Keratinocyte (primary cell): ENCODE results near the gene LRRC41. TPM values are rescaled to one million over a fixed set of nuclear protein-coding genes. Genes with fewer than 3 reads are reported as not detected.

Experiments used
- DNase-seq: peaks from one replicate; pipeline ENCODE4 v3.0.0-alpha.2; 2011; ENCODE audit warnings: low read depth, missing footprints, low spot score
- FAIRE-seq: peaks from 2 replicates; lab custom pipeline; 2011; peaks lifted over from hg19 to GRCh38; lab: Jason Lieb, UNC
- H2AFZ ChIP-seq: 2 replicates; pipeline ENCODE4 v1.6.0; 2012; ENCODE audit warnings: low read length, control low read depth, inconsistent platforms; ENCODE audit not compliant: control insufficient read depth
- H3K27ac ChIP-seq: 2 replicates; pipeline ENCODE4 v1.5.1; 2011; ENCODE audit warnings: low read length; ENCODE audit not compliant: control insufficient read depth, insufficient read depth
- H3K27me3 ChIP-seq: 3 replicates; pipeline ENCODE4 v1.6.0; 2011; ENCODE audit warnings: low read length; ENCODE audit not compliant: control insufficient read depth, insufficient read depth; ENCODE audit errors: extremely low read depth
- H3K36me3 ChIP-seq, 2 experiments: 2 replicates in 1 of 2; 3 replicates in 1 of 2; pipeline ENCODE4 v1.5.1; 2011; ENCODE audit warnings: low read length in 2 of 2, mild to moderate bottlenecking in 1 of 2; ENCODE audit not compliant: control insufficient read depth in 2 of 2, insufficient read depth in 2 of 2; ENCODE audit errors: extremely low read depth in 1 of 2
- H3K4me1 ChIP-seq: 3 replicates; pipeline ENCODE4 v1.5.1; 2011; ENCODE audit warnings: low read length; ENCODE audit not compliant: control insufficient read depth, insufficient read depth; ENCODE audit errors: extremely low read depth
- H3K4me2 ChIP-seq: 3 replicates; pipeline ENCODE4 v1.6.0; 2011; ENCODE audit warnings: low read depth, low read length; ENCODE audit not compliant: control insufficient read depth, insufficient read depth; ENCODE audit errors: extremely low read depth
- H3K4me3 ChIP-seq, 3 experiments: fragments of 200-600 bp in 1 of 3; sonication (generic) in 1 of 3; 2 replicates in 2 of 3; 3 replicates in 1 of 3; pipeline ENCODE4 v1.5.1; 2011 to 2016; ENCODE audit warnings: low read length in 3 of 3, mild to moderate bottlenecking in 3 of 3, control low read depth in 2 of 3, inconsistent platforms in 1 of 3, low read depth in 1 of 3, mixed read lengths in 1 of 3, mixed run types in 1 of 3, moderate library complexity in 1 of 3; ENCODE audit not compliant: control insufficient read depth in 2 of 3, insufficient read depth in 2 of 3; ENCODE audit errors: extremely low read depth in 1 of 3
- H3K79me2 ChIP-seq: 2 replicates; pipeline ENCODE4 v1.6.0; 2012; ENCODE audit warnings: low read length; ENCODE audit not compliant: control insufficient read depth, insufficient read depth
- H3K9ac ChIP-seq: 3 replicates; pipeline ENCODE4 v1.6.0; 2011; ENCODE audit warnings: low read length; ENCODE audit not compliant: control insufficient read depth, insufficient read depth; ENCODE audit errors: extremely low read depth
- H3K9me1 ChIP-seq: 3 replicates; pipeline ENCODE4 v1.6.0; 2011; ENCODE audit warnings: low read length; ENCODE audit not compliant: control insufficient read depth, insufficient read depth; ENCODE audit errors: extremely low read depth
- H3K9me3 ChIP-seq: 2 replicates; pipeline ENCODE4 v1.5.1; 2012; ENCODE audit warnings: low read depth, low read length; ENCODE audit not compliant: control insufficient read depth
- H4K20me1 ChIP-seq: 3 replicates; pipeline ENCODE4 v1.6.0; 2011; ENCODE audit warnings: low read length; ENCODE audit not compliant: control insufficient read depth, insufficient read depth; ENCODE audit errors: extremely low read depth
- CTCF ChIP-seq, 3 experiments: IDR thresholded peaks in 1 of 3; conservative IDR thresholded peaks in 1 of 3; optimal IDR thresholded peaks in 1 of 3; 2 replicates in 2 of 3; 3 replicates in 1 of 3; pipeline versions ENCODE3 to v1.5.1; 2011; ENCODE audit warnings: low read length in 3 of 3, mild to moderate bottlenecking in 3 of 3, moderate library complexity in 2 of 3, control low read depth in 1 of 3, inconsistent platforms in 1 of 3; ENCODE audit not compliant: insufficient read depth in 2 of 3; ENCODE audit errors: extremely low read depth in 1 of 3
- EZH2 ChIP-seq: IDR thresholded peaks from one replicate; pipeline ENCODE4 v1.6.1; 2012; ENCODE audit warnings: inconsistent platforms, mild to moderate bottlenecking, low read length, moderate library complexity
- dilution Hi-C: fragments of 300-500 bp; cut with MboI; formaldehyde crosslinking; loops from one replicate; pipeline ENCODE4 v1.7.0; 2020; ENCODE audit warnings: low sequenced_read_pairs; ENCODE audit not compliant: extremely low pct_ligation_motif_present
- polyA plus RNA-seq, 5 experiments: library from polyadenylated mRNA; depleted of rRNA in 3 of 5; stranded (reverse) in 3 of 5; stranded (forward) in 1 of 5; unstranded in 1 of 5; fragments of >200 nt; gene quantifications; 1 replicate in 1 of 5; 2 replicates in 3 of 5; 3 replicates in 1 of 5; pipeline versions ENCODE4 v1.2.1 to v1.2.3, GENCODE V29; 2011 to 2012; ENCODE audit warnings: missing spikeins in 2 of 5, low read depth in 1 of 5, low replicate concordance in 1 of 5

LRRC41 gene
- polyA plus RNA-seq, 1 donor (not counting 4 experiments of a cell fraction or from before 2014, with no cell fraction given), result 51.2 TPM

GRCh38 chr1:46301808-46302640 is 1.4 kb downstream of the LRRC41 start:
- FAIRE-seq (no peak), DNase-seq (no peak)

GRCh38 chr1:46301406-46301807 is 2.0 kb downstream of the LRRC41 start:
- no peak for DNase-seq
- TF ChIP-seq CTCF (optimal IDR thresholded peaks at IDR 0.05 in 1 of 3, IDR thresholded peaks at IDR 0.05 in 1 of 3, conservative IDR thresholded peaks at IDR 0.05 in 1 of 3; ENCODE audit: extremely low read depth in 1 of 3, insufficient read depth in 2 of 3, low read length in 3 of 3), result no peak
- TF ChIP-seq EZH2, result no peak
- Histone ChIP-seq H3K27ac (peak overlapping the region; percentile 98), H3K4me1 (peaks cover 17% of the 10 kb centered on the region), H3K9me3 (no peaks in the 10 kb centered on the region), H2AFZ (no peak overlapping the region), H3K4me2 (peak overlapping the region; percentile 99), H3K27me3 (no peaks in the 10 kb centered on the region), H3K9ac (peak overlapping the region; percentile 96), H3K36me3 (peaks cover 5 to 13% of the 10 kb centered on the region in 2 experiments), H4K20me1 (peaks cover 3% of the 10 kb centered on the region), H3K4me3 (peak overlapping the region; percentile 76 to 99 (median 99)), H3K79me2 (peaks cover 78% of the 10 kb centered on the region), H3K9me1 (no peaks in the 10 kb centered on the region)
- FAIRE-seq, result no peak
- dilution Hi-C loops, result no loop called here

More at GRCh38 chr1:46301808-46302640, 1.4 kb downstream of the LRRC41 start:
- Histone ChIP-seq H3K4me1 (peaks cover 17% of the 10 kb centered on the region), H2AFZ (peak overlapping the region; percentile 37), H3K4me2 (peak overlapping the region; percentile 99), H3K4me3 (peak overlapping the region; percentile 76 to 99 (median 99)), H3K9me3 (no peaks in the 10 kb centered on the region), H3K27ac (peak overlapping the region; percentile 98), H3K79me2 (peaks cover 84% of the 10 kb centered on the region), H3K9ac (peak overlapping the region; percentile 96), H3K27me3 (no peaks in the 10 kb centered on the region), H4K20me1 (peaks cover 3% of the 10 kb centered on the region), H3K9me1 (no peaks in the 10 kb centered on the region), H3K36me3 (peaks cover 5 to 9% of the 10 kb centered on the region in 2 experiments)
- TF ChIP-seq CTCF (optimal IDR thresholded peaks at IDR 0.05 in 1 of 3, IDR thresholded peaks at IDR 0.05 in 1 of 3, conservative IDR thresholded peaks at IDR 0.05 in 1 of 3; ENCODE audit: extremely low read depth in 1 of 3, insufficient read depth in 2 of 3, low read length in 3 of 3) (peak in 1 of 3 experiments; percentile 27), EZH2 (no peak)
- dilution Hi-C loops, result no loop called here
